ENCODE data around the gene SLC7A8. TPM values are rescaled to one million over a fixed set of nuclear protein-coding genes. Genes with fewer than 3 reads are reported as not detected.
"Not testable (repeated sequence)": the region's sequence is repeated elsewhere in the genome, so short reads cannot be mapped to it uniquely, and the experiment has no call there.

Gene SLC7A8
- total RNA-seq = 10 to 100 TPM; 18.2 to 33.6 TPM
- long read RNA-seq, partial matches to known transcripts = 0 of 2 reads
- long read RNA-seq, other reads (novel, unspliced or antisense) = 2 of 2 reads

DNA sequence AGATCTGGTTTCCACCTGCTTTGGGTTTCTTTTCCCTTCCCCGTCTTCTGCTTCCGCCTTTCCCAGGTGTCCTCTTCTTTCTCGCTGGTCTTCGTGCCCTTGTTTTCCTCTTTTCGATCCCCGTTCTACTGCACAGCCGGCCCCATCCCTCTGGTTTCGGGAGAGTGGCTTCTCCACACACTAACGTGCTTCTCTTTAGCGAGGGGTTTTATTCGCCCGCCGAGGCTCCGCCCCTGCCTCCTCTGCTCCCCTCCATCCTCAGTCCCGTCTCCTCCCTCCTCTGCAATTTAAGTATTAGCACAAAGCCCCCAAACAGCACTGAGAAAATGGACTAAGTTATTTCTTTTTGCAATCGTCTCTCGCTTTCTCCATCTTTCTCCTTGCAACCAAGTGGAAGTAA, at the start of gene SLC7A8:
TSS of gene SLC7A8 (minus strand) at position 182 of the 400 bp plus-strand sequence. CDS start 746 bp downstream, outside the sequence.
- DNase-seq (peak; percentile 52 to 70), ATAC-seq (peak; percentile 61)
- intact Hi-C loops (cut with DNase I, micrococcal nuclease) = no loop called here

DNA sequence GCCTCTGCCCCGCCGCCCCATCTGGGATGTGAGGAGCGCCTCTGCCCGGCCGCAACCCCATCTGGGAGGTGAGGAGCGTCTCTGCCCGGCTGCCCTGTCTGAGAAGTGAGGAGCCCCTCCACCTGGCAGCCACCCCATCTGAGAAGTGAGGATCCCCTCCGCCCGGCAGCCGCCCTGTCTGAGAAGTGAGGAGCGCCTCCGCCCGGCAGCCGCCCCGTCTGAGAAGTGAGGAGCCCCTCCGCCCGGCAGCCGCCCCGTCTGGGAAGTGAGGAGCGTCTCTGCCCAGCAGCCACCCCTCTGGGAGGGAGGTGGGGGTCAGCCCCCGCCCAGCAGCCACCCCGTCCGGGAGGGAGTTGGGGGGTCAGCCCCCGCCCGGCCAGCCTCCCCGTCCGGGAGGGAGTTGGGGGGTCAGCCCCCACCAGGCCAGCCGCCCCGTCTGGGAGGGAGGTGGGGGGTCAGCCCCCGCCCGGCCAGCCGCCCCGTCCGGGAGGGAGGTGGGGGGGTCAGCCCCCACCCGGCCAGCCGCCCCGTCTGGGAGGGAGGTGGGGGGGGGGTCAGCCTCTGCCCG, 48.9 kb upstream of the SLC7A8 start:
- intact Hi-C loops (cut with DNase I, micrococcal nuclease); DNase-seq; ATAC-seq: not testable (repeated sequence)

GRCh38 chr14:23228812-23229211, 45.4 kb upstream of the SLC7A8 start:
- ATAC-seq (no peak), DNase-seq (no peak)
- intact Hi-C loops (cut with DNase I, micrococcal nuclease) = no loop called here

DNA sequence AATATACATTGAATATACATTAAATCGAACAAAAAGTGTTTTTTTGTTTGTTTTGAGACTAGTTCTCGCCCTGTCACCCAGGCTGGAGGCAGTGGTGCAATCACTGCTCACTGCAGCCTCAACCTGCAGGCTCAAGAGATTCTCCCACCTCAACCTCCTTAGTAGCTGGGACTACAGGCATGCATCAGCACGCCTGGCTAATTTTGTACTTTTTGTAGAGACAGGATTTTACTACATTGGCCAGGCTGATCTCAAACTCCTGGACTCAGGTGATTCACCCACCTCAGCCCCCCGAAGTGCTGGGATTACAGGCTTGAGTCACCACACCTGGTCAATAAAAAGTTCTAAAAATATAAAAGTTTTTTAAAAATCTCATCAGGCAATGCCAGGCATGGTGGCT, 44.1 kb upstream of the SLC7A8 start:
- DNase-seq = no peak
- ATAC-seq = no peak
- intact Hi-C loops (cut with DNase I, micrococcal nuclease) = no loop called here

DNA sequence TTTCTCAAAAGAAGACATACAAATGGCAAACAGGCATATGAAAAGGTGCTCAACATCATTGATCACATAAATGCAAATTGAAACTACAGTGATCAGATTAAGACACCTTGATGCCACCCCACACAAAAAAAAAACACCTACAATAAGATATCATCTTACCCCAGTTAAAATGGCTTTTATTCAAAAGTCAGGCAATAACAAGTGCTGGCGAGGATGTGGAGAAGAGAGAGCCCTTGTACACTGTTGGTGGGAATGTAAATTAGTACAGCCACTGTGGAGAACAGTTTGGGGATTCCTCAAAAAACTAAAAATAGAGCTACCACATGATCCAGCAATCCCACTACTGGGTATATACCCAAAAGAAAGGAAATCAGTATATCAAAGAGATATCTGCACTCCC, 41.5 kb upstream of the SLC7A8 start:
- DNase-seq; intact Hi-C loops (cut with DNase I, micrococcal nuclease); ATAC-seq: not testable (repeated sequence)

GRCh38 chr14:23219075-23219474, 35.6 kb upstream of the SLC7A8 start:
- DNase-seq = no peak
- intact Hi-C loops (cut with DNase I, micrococcal nuclease) = no loop called here
- ATAC-seq = no peak

DNA sequence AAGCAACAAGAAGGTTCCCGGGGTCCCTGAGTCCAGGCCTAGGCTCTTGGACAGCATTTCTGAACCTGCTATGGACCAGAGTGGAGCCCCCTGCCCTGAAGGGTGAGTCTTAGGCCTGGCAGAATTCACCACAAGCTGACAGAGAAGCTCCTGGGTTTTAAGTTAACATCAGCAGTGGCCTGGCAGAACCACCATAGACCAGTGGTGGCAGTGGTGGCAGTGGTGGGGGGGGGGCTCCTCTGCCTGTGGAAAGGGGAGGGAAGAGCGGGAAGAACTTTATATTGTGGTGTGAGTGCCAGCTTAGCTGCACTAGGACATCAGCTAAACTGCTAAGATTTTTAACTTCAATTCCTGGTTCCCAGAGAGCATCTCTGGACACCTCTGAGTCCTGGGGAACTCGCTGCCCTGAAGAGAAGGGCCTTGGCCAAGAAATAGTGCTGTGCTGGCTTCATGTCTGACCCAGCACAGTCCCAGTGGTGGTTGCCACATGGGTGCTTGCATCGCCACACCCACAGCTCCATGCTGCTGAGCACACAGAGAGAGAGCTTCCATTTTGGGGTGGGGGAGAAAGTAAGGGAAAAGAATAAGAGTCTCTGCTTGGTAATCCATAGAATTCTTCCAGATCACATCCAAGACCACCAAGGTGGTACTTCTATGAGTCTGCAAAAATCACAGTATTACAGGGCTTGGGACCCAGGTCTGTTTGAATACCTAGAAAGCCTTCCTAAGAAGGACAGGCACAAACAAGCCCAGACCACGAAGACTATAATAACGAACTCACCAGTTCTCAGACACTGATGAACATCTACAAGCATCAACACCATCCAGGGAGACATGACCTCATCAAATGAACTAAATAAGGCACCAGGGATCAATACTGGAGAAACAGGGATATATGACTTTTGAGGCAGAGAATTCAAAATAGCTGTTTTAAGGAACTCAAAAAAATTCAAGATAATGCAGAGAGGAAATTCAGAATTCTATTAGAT, 33.9 kb upstream of the SLC7A8 start:
- intact Hi-C loops (cut with DNase I, micrococcal nuclease) = no loop called here
- ATAC-seq = no peak

DNA sequence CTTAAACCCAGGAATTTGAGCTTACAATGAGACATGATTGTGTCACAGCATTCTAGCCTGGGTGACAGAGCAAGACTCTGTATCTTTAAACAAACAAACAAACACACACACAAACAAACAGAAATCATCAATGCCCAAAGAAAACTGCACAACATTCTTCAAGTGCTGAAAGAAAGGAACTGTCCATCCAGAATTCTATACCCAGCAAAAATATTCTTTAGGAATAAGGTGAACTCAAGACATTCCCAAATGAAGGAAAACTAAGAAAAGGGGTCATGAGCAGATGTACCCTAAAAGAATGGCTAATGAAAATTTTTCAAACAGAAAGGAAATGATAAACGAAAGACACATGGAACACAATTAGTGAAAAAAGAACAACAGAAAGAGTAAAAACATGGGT, 32.0 kb upstream of the SLC7A8 start:
- DNase-seq (no peak), ATAC-seq (no peak)
- intact Hi-C loops (cut with DNase I, micrococcal nuclease) = no loop called here

More for the DNA sequence above, 33.9 kb upstream of the SLC7A8 start:
- no peak for DNase-seq

DNA sequence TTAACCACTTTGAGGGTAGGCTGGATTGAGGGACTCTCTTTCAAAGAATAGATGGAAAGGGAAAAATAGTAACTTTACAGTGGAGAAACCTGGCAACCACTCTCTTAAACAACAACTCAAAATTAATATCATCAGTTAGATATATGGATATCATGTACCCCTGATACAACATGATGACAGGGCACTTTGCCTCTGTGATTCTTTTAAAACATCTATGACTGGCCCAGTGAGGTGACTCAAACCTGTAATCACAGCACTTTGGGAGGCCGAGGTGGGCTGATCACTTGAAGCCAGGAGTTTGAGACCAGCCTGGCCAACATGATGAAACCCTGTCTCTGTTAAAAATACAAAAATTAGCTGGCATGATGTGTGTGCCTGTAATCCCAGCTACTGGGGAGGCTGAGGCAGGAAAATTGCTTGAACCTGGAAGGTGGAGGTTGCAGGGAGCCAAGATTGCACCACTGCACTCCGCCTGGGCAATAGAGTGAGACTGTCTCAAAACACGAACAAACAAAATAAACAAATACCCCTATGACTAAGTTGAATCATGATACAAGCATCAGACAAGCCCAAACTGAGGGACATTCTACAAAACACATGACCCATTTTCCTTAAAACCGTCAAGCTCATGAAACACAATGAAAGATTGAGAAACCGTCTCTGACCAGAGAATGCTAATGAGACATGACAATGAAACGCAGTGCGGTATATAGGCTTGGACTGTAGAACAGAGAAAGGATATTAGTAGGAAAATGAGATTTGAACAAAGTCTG, 26.4 kb upstream of the SLC7A8 start:
- no peak for DNase-seq
- intact Hi-C loops (cut with DNase I, micrococcal nuclease) = no loop called here
- no peak for ATAC-seq

DNA sequence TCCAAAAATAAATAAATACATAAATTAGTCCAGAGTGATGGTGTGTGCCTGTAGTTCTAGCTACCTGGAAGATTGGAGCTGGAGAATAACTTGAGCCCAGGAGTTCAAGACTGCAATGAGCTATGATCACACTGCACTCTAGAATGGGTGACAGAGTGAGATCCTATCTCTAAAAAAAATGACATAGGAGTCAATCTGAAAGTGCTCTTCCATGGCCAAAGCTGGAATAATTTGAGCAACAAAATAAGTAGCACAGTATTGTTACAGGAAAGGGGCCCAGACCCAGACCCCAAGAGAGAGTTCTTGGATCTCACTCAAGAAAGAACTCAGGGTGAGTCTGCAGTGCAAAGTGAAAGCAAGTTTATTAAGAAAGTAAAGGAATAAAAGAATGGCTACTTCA, 24.9 kb upstream of the SLC7A8 start:
- DNase-seq (no peak), ATAC-seq (no peak)
- intact Hi-C loops (cut with DNase I, micrococcal nuclease) = no loop called here

DNA sequence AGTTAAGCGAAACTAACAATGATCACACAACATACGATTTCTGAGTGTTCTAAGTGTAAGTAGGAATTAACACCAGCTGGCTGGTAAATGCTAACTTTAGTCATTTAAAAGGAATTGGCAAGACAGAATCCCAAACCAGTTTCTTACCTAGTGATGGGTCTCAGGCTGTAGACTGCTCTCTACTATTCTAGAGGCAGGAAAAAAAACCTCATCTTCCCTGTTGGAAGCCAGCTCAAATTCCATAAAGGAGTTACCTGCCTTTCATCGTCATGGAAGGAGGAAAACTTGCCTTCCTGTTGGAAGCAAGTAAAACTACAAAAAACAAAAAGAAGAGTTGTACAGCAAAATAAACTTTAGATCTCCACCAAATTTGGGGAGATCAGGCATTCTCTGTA, 23.7 kb upstream of the SLC7A8 start:
- ATAC-seq = no peak
- intact Hi-C loops (cut with DNase I, micrococcal nuclease) = no loop called here
- no peak for DNase-seq

GRCh38 chr14:23206422-23207145, 23.1 kb upstream of the SLC7A8 start:
- ATAC-seq (no peak), DNase-seq (no peak)
- intact Hi-C loops (cut with DNase I, micrococcal nuclease) = no loop called here

DNA sequence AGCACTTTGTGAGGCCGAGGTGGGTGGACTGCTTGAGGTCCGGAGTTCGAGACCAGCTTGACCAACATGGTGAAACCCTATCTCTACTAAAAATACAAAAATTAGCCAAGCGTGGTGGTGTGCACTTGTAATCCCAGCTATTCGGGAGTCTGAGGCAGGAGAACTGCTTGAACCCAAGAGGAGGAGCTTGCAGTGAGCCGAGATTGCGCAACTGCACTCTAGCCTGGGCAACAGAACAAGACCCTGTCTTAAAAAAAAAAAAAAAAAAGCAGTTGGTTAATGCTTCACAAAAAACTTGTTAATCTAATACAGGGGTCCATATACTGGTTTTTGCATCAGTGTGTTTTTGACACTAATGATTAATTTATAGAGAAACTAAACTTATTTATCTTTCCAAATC, 18.5 kb upstream of the SLC7A8 start:
- ATAC-seq = no peak
- DNase-seq = no peak
- intact Hi-C loops (cut with DNase I, micrococcal nuclease) = no loop called here

DNA sequence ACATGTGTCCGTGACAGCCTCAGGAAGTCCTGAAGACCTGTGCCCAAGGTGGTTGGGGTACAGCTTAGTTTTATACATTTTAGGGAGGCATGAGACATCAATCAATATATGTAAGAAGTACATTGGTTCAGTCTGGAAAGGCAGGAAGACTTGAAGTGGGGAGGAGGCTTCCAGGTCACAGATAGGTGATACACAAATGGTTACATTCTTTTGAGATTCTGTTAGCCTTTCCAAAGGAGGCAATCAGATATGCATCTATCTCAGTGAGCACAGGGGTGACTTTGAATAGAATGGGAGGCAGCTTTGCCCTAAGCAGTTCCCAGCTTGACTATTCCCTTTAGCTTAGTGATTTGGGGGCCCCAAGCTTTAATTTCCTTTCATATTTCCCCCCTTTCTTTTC, 15.7 kb upstream of the SLC7A8 start:
- intact Hi-C loops (cut with DNase I, micrococcal nuclease); DNase-seq; ATAC-seq: not testable (repeated sequence)

DNA sequence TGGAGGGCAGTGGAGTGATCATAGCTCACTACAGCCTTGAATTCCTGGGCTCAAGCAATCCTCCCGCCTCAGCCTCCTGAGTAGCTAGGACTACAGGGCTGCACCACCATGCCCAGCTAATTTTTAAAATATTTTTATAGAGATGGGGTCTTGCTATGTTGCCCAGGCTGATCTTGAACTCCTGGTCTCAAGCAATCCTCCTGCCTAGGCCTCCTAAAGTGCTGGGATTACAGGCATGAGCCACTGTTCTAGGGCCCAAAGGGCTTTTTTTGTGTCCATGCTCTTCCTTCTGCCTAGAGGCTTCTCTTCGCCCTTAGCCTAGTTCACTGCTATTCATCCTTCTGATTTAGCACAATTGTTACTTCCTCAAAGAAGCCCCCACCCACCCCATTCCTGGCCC, 13.0 kb upstream of the SLC7A8 start:
- intact Hi-C loops (cut with DNase I, micrococcal nuclease); DNase-seq; ATAC-seq: not testable (repeated sequence)

DNA sequence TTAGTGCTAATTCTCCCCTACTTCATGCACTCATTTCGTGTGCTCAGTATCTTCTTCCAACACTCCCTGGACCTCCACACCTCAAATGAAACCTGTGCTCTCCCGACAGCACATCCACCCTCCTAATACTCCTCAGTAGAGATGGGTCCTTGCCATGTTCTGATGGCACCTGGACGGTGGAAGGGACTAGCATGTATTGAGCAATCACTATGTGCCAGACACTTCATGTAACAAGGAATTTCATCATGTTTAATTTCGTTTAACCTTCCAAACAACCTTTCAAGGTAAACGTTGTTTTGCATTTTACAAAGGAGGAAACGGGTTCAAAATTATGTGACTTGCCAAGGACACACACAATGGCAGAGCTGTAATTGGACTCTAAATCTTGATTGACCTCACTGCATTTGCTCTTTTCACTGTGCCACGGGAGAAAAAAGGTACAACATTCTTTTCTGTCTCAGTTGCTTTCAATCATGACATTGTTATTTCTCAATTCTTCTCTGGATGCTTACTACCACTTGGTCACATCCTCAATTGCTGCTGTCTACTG, 12.2 kb upstream of the SLC7A8 start:
- peak; percentile 50 for ATAC-seq
- DNase-seq = no peak
- intact Hi-C loops (cut with DNase I, micrococcal nuclease) = no loop called here

DNA sequence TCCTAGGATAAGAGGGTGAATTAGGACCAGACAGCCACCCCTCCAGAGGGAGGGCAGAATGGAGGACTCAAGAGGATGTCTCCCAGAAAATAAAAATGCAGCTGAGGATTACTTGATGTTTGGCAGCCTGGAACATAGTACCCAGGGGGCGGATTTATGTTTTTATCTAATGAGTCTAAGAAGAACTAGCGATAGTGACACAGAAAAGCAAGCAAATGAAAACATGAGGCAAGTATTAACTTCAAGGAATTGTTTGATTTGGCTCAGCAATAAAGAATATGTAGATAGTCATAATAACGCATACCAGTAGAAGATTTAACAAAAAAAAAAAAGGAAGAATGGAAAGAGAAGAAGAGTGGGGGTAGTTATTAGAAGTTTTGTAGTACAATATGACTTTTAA, 10.0 kb upstream of the SLC7A8 start:
- intact Hi-C loops (cut with DNase I, micrococcal nuclease) = no loop called here
- ATAC-seq (no peak), DNase-seq (no peak)

- DNase-seq (no peak), ATAC-seq (no peak)
- intact Hi-C loops (cut with DNase I, micrococcal nuclease) = loop anchor here (2.0 to 5.0 kb wide), 2 partner anchors 66 to 67 kb away; no protein-coding TSS in a partner anchor
Observed at GRCh38 chr14:23187925-23188324, 4.5 kb upstream of the SLC7A8 start.
